Measurements from ENCODE around the gene KDM2A.

KDM2A gene

GRCh38 chr11:67163006-67163405 lies 43.9 kb downstream of the KDM2A start:
- TF ChIP-seq GABPA (IDR thresholded peaks at IDR 0.05; ENCODE audit: low read depth), result no peak
- no peak for TF ChIP-seq SPI1 (IDR thresholded peaks at IDR 0.05; ENCODE audit: borderline replicate concordance, low read depth)
- TF ChIP-seq CTCF (IDR thresholded peaks at IDR 0.05; ENCODE audit: insufficient read depth, low read length), result no peak
- no peak for TF ChIP-seq POLR2AphosphoS5 (IDR thresholded peaks at IDR 0.05; ENCODE audit: low read depth)
- TF ChIP-seq REST (IDR thresholded peaks at IDR 0.05; ENCODE audit: insufficient replicate concordance, low read depth), result no peak
- no peak for DNase-seq (ENCODE audit: low read depth in 1 of 2, low spot score in 1 of 2)

GRCh38 chr11:67165623-67166022 lies 46.6 kb downstream of the KDM2A start:
- no peak overlapping the region for H3K4me3 ChIP-seq (replicated peaks; ENCODE audit: insufficient read depth, low read length)
- TF ChIP-seq GABPA (IDR thresholded peaks at IDR 0.05; ENCODE audit: low read depth) (no peak), POLR2AphosphoS5 (IDR thresholded peaks at IDR 0.05; ENCODE audit: low read depth) (no peak), SPI1 (IDR thresholded peaks at IDR 0.05; ENCODE audit: borderline replicate concordance, low read depth) (no peak), CTCF (IDR thresholded peaks at IDR 0.05; ENCODE audit: insufficient read depth, low read length) (no peak), REST (IDR thresholded peaks at IDR 0.05; ENCODE audit: insufficient replicate concordance, low read depth) (no peak)
- no peak for DNase-seq (ENCODE audit: low read depth in 1 of 2, low spot score in 1 of 2)
- H3K27me3 ChIP-seq (ENCODE audit: insufficient read depth, poor library complexity, severe bottlenecking), result no peaks in the 10 kb centered on the region
- no peak overlapping the region for H3K27ac ChIP-seq (replicated peaks)

More at GRCh38 chr11:67163006-67163405, 43.9 kb downstream of the KDM2A start:
- Histone ChIP-seq H3K27ac (replicated peaks) (no peak overlapping the region), H3K4me3 (replicated peaks; ENCODE audit: insufficient read depth, low read length) (no peak overlapping the region), H3K27me3 (ENCODE audit: insufficient read depth, poor library complexity, severe bottlenecking) (no peaks in the 10 kb centered on the region)

GRCh38 chr11:67167091-67167490 lies 48.0 kb downstream of the KDM2A start:
- no peak overlapping the region for H3K27ac ChIP-seq (replicated peaks)

More at GRCh38 chr11:67167091-67167490, 48.0 kb downstream of the KDM2A start:
- TF ChIP-seq POLR2AphosphoS5 (IDR thresholded peaks at IDR 0.05; ENCODE audit: low read depth), result no peak
- TF ChIP-seq CTCF (IDR thresholded peaks at IDR 0.05; ENCODE audit: insufficient read depth, low read length), result no peak
- TF ChIP-seq GABPA (IDR thresholded peaks at IDR 0.05; ENCODE audit: low read depth), result no peak
- no peak for TF ChIP-seq REST (IDR thresholded peaks at IDR 0.05; ENCODE audit: insufficient replicate concordance, low read depth)
- TF ChIP-seq SPI1 (IDR thresholded peaks at IDR 0.05; ENCODE audit: borderline replicate concordance, low read depth), result no peak
- Histone ChIP-seq H3K4me3 (replicated peaks; ENCODE audit: insufficient read depth, low read length) (no peak overlapping the region), H3K27me3 (ENCODE audit: insufficient read depth, poor library complexity, severe bottlenecking) (no peaks in the 10 kb centered on the region)
- DNase-seq (ENCODE audit: low read depth in 1 of 2, low spot score in 1 of 2), result no peak

Data from HL-60 (cell line).